NCI-H2107 (cell line): ENCODE data around the gene TMEM129.

ENCODE experiments used
- DNase-seq: peaks from one replicate; lab custom pipeline; 2025; lab: John Stamatoyannopoulos, UW

The TMEM129 gene

DNA sequence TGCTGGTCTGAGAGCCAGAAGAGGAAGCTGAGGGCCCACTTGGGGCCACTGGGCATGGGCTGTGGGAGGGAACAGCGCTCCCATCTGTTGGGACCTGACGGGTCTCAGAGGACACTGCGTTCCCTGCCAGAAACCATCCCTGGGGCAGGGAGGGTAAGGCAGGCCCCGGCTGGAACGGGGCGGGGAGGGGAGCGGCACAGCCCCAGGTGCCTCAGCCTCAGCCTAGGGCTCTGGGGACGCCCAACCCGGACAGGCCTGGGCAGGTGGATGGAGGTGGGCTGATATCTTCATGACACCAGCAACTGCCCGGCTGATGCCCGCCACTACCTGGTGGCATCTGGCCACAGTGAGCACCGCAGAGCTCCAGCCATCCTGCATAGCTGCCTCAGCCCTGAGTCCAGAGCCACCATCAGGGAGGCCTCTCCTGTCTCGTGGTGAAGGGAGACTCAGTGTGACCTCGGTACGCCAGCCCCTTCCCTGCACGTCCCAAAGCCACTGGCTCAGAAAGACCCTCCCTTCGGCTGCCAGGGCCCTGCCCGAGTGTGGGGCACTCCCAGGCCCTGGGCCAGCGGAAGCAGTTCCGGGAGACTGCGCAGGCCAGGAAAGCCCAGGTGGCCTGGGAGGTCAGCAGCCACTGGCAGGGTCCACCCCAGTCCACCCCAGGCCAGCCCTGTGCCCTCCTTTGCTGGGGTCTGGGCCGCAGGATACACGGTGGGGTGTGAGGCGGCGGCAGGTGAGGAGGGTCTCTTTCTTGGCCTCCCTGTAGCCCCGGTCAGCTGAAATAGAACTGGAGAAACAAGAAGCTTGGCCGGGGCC is 37.4 kb upstream of the TMEM129 start:
- DNase-seq, result no peak

GRCh38 chr4:1757836-1758235 is 36.7 kb upstream of the TMEM129 start:
- DNase-seq, result no peak

- no peak for DNase-seq
Measured at GRCh38 chr4:1756893-1757779, 36.0 kb upstream of the TMEM129 start.

DNA sequence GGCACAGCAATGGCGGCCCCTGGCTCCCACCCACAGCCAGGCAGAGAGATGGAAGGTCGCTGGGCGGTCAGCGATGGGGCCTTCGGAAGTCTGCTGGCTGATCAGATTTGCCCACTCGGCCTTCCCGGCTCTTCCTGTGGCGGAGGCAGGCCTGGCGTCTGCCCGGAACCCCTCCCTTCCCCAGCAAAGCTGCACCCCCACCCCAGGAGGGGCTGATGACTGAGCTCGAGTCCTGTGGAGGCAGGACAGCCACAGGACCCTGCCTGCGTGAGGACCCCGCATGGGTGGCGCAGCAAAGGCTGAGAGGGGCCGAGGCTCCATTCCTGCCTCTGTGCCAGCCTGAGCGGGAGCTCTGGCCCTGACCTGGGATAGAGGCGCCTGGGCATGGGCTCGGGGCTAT is 35.0 kb upstream of the TMEM129 start:
- no peak for DNase-seq

- DNase-seq, result no peak
Measured at GRCh38 chr4:1755297-1755696, 34.2 kb upstream of the TMEM129 start.

DNA sequence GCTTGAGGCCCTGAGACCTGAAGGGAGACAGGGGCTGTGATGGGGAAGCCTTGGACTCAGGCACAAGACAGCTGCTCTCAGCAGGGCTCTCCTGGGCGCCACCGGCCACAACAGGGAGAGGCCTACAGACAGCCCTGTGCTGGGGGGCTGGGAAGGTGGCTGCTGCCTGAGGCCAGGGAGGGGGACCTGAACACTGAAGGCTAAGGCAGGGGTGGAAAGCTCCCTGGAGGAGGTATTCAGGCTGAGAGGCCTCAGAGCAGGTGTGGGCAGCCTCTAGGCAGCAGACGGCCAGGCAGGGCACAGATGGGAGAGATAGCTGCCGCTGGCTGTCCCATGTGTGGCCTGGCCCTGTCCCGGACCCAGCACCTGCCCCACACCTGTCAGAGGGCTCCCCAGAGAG is 33.2 kb upstream of the TMEM129 start:
- DNase-seq, result no peak

DNA sequence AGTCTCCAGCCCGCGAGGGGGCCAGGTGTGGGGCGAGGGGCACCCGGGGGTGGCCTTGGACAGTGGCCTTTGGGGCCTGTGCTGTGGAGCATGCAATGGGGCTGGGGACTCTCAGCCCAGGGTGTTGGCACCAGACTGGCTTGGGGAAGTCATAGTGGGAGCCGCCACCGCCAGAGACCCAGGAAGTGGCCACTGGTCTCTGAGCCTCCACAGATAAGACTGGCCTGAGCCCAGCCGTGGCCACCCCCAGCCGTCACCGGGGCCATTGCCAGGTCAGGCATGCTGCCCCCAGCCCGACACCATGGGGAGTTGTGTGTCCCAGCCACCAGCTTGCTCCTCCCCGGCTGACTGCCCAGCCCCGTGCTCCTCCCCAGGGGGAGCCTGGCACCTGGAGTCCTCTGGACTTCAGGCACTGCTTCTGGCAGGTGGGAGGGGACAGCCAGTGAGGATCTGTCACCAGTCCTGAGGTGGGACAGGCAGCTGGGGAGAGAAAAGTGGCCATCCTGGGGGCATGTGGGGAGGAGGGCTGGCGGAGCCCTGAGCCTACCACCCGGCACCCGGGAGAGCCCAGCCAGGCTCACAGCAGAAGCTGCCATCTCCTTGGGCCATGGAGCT is 32.7 kb upstream of the TMEM129 start:
- no peak for DNase-seq

GRCh38 chr4:1753294-1753696 is 32.2 kb upstream of the TMEM129 start:
- no peak for DNase-seq

GRCh38 chr4:1752284-1753041 is 31.3 kb upstream of the TMEM129 start:
- DNase-seq, result no peak

DNA sequence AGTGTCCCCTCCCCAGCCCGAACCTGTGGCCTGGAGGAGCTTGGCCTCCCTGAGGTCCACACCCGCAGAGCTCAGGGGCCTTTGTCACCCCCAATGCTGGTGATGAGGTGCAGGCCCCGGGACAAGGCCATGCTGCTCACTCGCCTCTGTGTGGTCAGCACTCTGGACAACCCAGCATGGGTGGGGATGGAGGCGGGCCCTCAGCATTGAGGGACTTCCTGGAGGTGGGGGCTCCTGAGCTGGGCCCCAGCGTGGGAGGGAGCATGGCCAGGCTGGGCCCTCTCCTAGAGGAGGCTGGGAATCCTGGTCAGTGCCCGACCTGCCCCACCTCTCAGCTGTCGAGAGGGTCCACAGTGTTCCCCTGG is 30.8 kb upstream of the TMEM129 start:
- no peak for DNase-seq

- DNase-seq, result no peak
Measured at GRCh38 chr4:1751155-1751918, 30.2 kb upstream of the TMEM129 start.

- DNase-seq, result no peak
Measured at GRCh38 chr4:1750381-1751154, 29.4 kb upstream of the TMEM129 start.

- DNase-seq, result no peak
Measured at GRCh38 chr4:1749826-1750225, 28.7 kb upstream of the TMEM129 start.

GRCh38 chr4:1749370-1749769 is 28.2 kb upstream of the TMEM129 start:
- DNase-seq, result no peak

- DNase-seq, result peak; percentile 48
Measured at GRCh38 chr4:1748465-1748995, 27.4 kb upstream of the TMEM129 start.

- DNase-seq, result no peak
Measured at GRCh38 chr4:1747603-1747967, 26.5 kb upstream of the TMEM129 start.

DNA sequence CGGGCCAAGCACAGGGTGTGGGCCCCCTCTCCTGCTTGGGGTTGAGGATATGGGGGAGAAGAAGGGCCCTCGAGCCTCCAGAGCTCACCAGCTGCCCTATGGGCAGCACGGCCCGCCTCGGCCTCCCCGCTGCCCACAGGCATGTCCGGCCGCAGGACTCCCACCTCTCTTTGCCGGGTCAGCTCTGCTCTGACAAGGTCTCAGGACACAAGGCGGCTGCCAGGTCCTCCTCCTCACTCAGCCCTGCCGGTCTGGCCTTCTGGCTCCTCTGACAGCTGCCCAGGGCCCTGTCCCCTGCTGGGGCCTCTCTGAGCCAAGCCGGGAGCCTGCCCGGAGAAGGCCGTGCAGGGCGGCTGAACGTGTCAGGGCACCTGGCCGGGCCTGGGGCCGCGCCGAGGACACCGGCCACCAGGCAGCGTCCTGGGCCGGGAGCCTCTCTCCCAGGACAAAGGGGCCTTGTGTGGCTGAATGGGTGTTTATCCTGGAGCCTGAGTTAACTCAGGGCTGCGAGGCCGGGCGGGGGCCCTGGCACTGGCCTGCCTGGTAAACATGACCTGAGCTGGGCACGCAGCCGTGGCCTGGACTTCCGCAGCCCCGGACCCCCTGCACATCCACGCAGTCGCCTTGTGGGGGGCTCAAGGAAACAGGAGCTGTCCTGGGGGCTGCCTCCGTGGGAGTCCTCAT is 25.9 kb upstream of the TMEM129 start:
- DNase-seq, result no peak

DNA sequence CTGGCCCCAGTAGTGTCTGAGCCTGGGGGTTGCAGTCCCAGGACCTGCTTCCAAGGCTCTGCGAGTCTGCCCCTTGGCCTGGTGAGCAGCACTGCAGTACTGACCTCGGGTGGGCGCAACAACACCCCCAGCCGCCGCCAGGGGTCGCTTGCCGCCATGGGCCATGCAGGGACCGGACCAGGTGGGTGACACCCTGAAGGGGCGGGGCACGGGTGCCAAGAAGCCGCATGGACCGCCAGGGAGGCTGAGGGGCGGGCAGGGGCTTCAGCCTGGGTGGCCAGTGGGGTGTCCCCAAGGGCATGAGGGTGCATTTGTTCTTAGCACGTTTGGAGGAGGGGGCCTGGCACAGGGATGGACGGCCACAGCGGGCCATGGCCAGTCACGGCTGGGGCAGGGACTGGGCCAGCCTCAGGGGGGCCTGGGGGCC is 25.2 kb upstream of the TMEM129 start:
- DNase-seq, result no peak

- no peak for DNase-seq
Measured at GRCh38 chr4:1745697-1746096, 24.6 kb upstream of the TMEM129 start.

DNA sequence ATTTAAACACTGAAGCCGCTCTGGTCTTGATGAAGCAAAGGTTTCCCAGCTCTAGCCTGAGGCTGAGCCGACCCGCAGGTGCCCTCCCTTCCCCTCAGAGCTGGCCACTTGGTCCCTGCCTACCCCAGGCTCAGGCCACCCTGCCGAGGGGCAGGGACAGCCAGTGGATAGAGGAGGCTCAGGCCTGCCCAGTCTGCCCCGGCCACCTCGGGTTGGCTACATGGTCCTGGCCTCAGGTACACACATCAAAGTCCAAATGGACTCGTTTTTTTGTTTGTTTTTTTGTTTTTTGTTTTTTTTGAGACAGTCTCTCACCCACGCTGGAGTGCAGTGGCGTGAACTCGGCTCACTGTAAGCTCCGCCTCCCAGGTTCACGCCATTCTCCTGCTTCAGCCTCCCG is 24.0 kb upstream of the TMEM129 start:
- no peak for DNase-seq
